ENCODE results near the gene EEF1AKMT2. TPM values are rescaled to one million over a fixed set of nuclear protein-coding genes. Genes with fewer than 3 reads are reported as not detected.
"Not testable (repeated sequence)": the region's sequence is repeated elsewhere in the genome, so short reads cannot be mapped to it uniquely, and the experiment has no call there.

Gene EEF1AKMT2
- total RNA-seq, 1 donor from 2014 or later: 14.1 TPM

- H3K27ac ChIP-seq: no peak overlapping the region
- ATAC-seq: no peak
- H3K4me3 ChIP-seq: no peak overlapping the region
- H3K9me3 ChIP-seq: no peaks in the 10 kb centered on the region
- peaks cover 23% of the 10 kb centered on the region for H3K4me1 ChIP-seq
- intact Hi-C loops (cut with DNase I): loop anchor here (10.0 kb wide), 2 partner anchors 112 to 212 kb away; no protein-coding TSS in a partner anchor
- DNase-seq: no peak
- no peaks in the 10 kb centered on the region for H3K27me3 ChIP-seq (ENCODE audit: low read depth)
- peaks cover 12% of the 10 kb centered on the region for H3K36me3 ChIP-seq
- TF ChIP-seq CTCF (IDR thresholded peaks at IDR 0.05): no peak
Measured at GRCh38 chr10:124746992-124747391, 44.7 kb downstream of the EEF1AKMT2 start.

GRCh38 chr10:124746447-124746846 lies 45.2 kb downstream of the EEF1AKMT2 start:
- H3K27me3 ChIP-seq (ENCODE audit: low read depth); ATAC-seq; H3K4me3 ChIP-seq; H3K27ac ChIP-seq; H3K9me3 ChIP-seq; DNase-seq: not testable (repeated sequence)
- intact Hi-C loops (cut with DNase I): loop anchor here (10.0 kb wide), 2 partner anchors 112 to 212 kb away; no protein-coding TSS in a partner anchor
- H3K4me1 ChIP-seq: peaks cover 29% of the 10 kb centered on the region
- H3K36me3 ChIP-seq: peaks cover 12% of the 10 kb centered on the region

- intact Hi-C loops (cut with DNase I): loop anchor here (10.0 kb wide), 2 partner anchors 111 to 211 kb away; no protein-coding TSS in a partner anchor
- Histone ChIP-seq H3K27me3 (ENCODE audit: low read depth) (no peaks in the 10 kb centered on the region), H3K36me3 (peaks cover 12% of the 10 kb centered on the region), H3K4me3 (no peak overlapping the region), H3K4me1 (peaks cover 37% of the 10 kb centered on the region), H3K9me3 (no peaks in the 10 kb centered on the region), H3K27ac (peak overlapping the region; percentile 90)
- DNase-seq: no peak
- peak; percentile 49 for TF ChIP-seq CTCF (IDR thresholded peaks at IDR 0.05)
- peak; percentile 15 to 52 for ATAC-seq
Measured at GRCh38 chr10:124745673-124746072, 46.0 kb downstream of the EEF1AKMT2 start.

- H3K27me3 ChIP-seq (ENCODE audit: low read depth): no peaks in the 10 kb centered on the region
- H3K9me3 ChIP-seq: no peaks in the 10 kb centered on the region
- DNase-seq (no peak), ATAC-seq (no peak)
- peaks cover 12% of the 10 kb centered on the region for H3K36me3 ChIP-seq
- H3K4me1 ChIP-seq: peaks cover 41% of the 10 kb centered on the region
- H3K4me3 ChIP-seq: peak overlapping the region; percentile 78
- intact Hi-C loops (cut with DNase I): loop anchor here (10.0 kb wide), 2 partner anchors 110 to 210 kb away; no protein-coding TSS in a partner anchor
- TF ChIP-seq CTCF (IDR thresholded peaks at IDR 0.05): no peak
- peak overlapping the region; percentile 90 for H3K27ac ChIP-seq
Measured at GRCh38 chr10:124745252-124745651, 46.4 kb downstream of the EEF1AKMT2 start.

GRCh38 chr10:124744102-124745050 lies 47.3 kb downstream of the EEF1AKMT2 start, which contains the start of gene FAM53B:
Gene FAM53B, minus strand, starts transcription at chr10:124744378. Its CDS starts 37,665 bp downstream, at chr10:124706713.
- Histone ChIP-seq H3K36me3 (peaks cover 12% of the 10 kb centered on the region), H3K4me3 (peak within 1 kb of the TSS; percentile 78), H3K27ac (peak within 1 kb of the TSS; percentile 90), H3K27me3 (ENCODE audit: low read depth) (no peaks in the 10 kb centered on the region), H3K4me1 (peaks cover 50% of the 10 kb centered on the region), H3K9me3 (no peaks in the 10 kb centered on the region)
- intact Hi-C loops (cut with DNase I): loop anchor here (10.0 kb wide), 2 partner anchors 110 to 210 kb away; no protein-coding TSS in a partner anchor
- no peak for TF ChIP-seq CTCF (IDR thresholded peaks at IDR 0.05)
- DNase-seq: peak; percentile 89
- ATAC-seq: peak; percentile 70 to 86

All from lower lobe of right lung (tissue), 2 donors.